Left lobe of liver (tissue), 2 donors: ENCODE data around the gene GRK3. TPM values are rescaled to one million over a fixed set of nuclear protein-coding genes. Genes with fewer than 3 reads are reported as not detected.
"Not testable (repeated sequence)": the region's sequence is repeated elsewhere in the genome, so short reads cannot be mapped to it uniquely, and the experiment has no call there.

Experiments
- ATAC-seq: fragments of 200-7000 bp; cut with Tn5 transposase; one replicate; pipeline ENCODE4 v1.9.1; 2020; ENCODE audit warnings: mild to moderate bottlenecking, moderate library complexity
- DNase-seq: peaks from one replicate; pipeline ENCODE4 v3.0.0-alpha.2; 2020; ENCODE audit warnings: low spot score
- total RNA-seq: library from RNA; stranded (reverse); gene quantifications from one replicate; pipeline ENCODE4 v1.2.1, GENCODE V29; 2021
- donor health status: DM: no; HTN: no; CAD: no; lungs with moderate emphysema.
- donor health status: DM: no; HTN: yes; CAD: no.

The GRK3 gene
- total RNA-seq, 1 donor from 2014 or later, result 1.3 TPM

- ATAC-seq (no peak), DNase-seq (no peak)
Observed at GRCh38 chr22:25548866-25549464, 15.5 kb upstream of the GRK3 start.

- no peak for DNase-seq
- no peak for ATAC-seq
Observed at GRCh38 chr22:25551396-25551795, 13.1 kb upstream of the GRK3 start.

- ATAC-seq, DNase-seq: not testable (repeated sequence)
Observed at GRCh38 chr22:25552405-25552804, 12.1 kb upstream of the GRK3 start.

GRCh38 chr22:25553131-25553530 is 11.3 kb upstream of the GRK3 start:
- ATAC-seq, result no peak
- no peak for DNase-seq

- no peak for DNase-seq
Observed at GRCh38 chr22:25554238-25554671, 10.2 kb upstream of the GRK3 start.

GRCh38 chr22:25554689-25555088 is 9.8 kb upstream of the GRK3 start:
- ATAC-seq, result no peak
- DNase-seq, result no peak

More at GRCh38 chr22:25554238-25554671, 10.2 kb upstream of the GRK3 start:
- no peak for ATAC-seq

- ATAC-seq (no peak), DNase-seq (no peak)
Observed at GRCh38 chr22:25555586-25555985, 8.9 kb upstream of the GRK3 start.

GRCh38 chr22:25557218-25557617 is 7.3 kb upstream of the GRK3 start:
- ATAC-seq, result no peak
- no peak for DNase-seq

- DNase-seq (no peak), ATAC-seq (no peak)
Observed at GRCh38 chr22:25558341-25558740, 6.1 kb upstream of the GRK3 start.

- ATAC-seq, DNase-seq: not testable (repeated sequence)
Observed at GRCh38 chr22:25559910-25560309, 4.6 kb upstream of the GRK3 start.

- not testable (repeated sequence) for DNase-seq, ATAC-seq
Observed at GRCh38 chr22:25561182-25561581, 3.3 kb upstream of the GRK3 start.

- DNase-seq, result not testable (repeated sequence)
Observed at GRCh38 chr22:25561927-25562326, 2.5 kb upstream of the GRK3 start.

GRCh38 chr22:25562966-25563760 is 1.3 kb upstream of the GRK3 start:
- not testable (repeated sequence) for ATAC-seq, DNase-seq

More at GRCh38 chr22:25561927-25562326, 2.5 kb upstream of the GRK3 start:
- ATAC-seq, result not testable (repeated sequence)

- no peak for DNase-seq
Observed at GRCh38 chr22:25563761-25564319, 635 bp upstream of the GRK3 start.

GRCh38 chr22:25564979-25565677 is 653 bp downstream of the GRK3 start:
- ATAC-seq (peak; percentile 32), DNase-seq (peak; percentile 46)

More at GRCh38 chr22:25563761-25564319, 635 bp upstream of the GRK3 start:
- peak; percentile 42 for ATAC-seq

- DNase-seq, result no peak
- ATAC-seq, result no peak
Observed at GRCh38 chr22:25566186-25566897, 1.9 kb downstream of the GRK3 start.

- ATAC-seq (no peak), DNase-seq (no peak)
Observed at GRCh38 chr22:25566898-25567235, 2.4 kb downstream of the GRK3 start.

- no peak for DNase-seq
Observed at GRCh38 chr22:25567251-25567675, 2.8 kb downstream of the GRK3 start.

GRCh38 chr22:25568066-25568465 is 3.6 kb downstream of the GRK3 start:
- not testable (repeated sequence) for DNase-seq, ATAC-seq

More at GRCh38 chr22:25567251-25567675, 2.8 kb downstream of the GRK3 start:
- ATAC-seq, result no peak

GRCh38 chr22:25569361-25569760 is 4.9 kb downstream of the GRK3 start:
- DNase-seq (no peak), ATAC-seq (no peak)
